Liver (tissue), 9 donors: Measurements from ENCODE around the gene MAB21L4. TPM values are rescaled to one million over a fixed set of nuclear protein-coding genes. Genes with fewer than 3 reads are reported as not detected.

Experiments used
- DNase-seq: peaks from one replicate; pipeline ENCODE4 v3.0.0-alpha.2; 2017; ENCODE audit warnings: low spot score
- H3K27ac ChIP-seq, 2 donors: one replicate each; pipeline ENCODE4 v1.7.0; 2013; ENCODE audit warnings: inconsistent platforms in 2 of 2, low read length in 2 of 2, control low read depth in 1 of 2, low read depth in 1 of 2, mild to moderate bottlenecking in 1 of 2
- H3K27me3 ChIP-seq, 4 donors: one replicate each; pipeline versions ENCODE4 v1.6.1 to v1.7.0; 2013; ENCODE audit warnings: low read length in 3 of 4, inconsistent platforms in 1 of 4, mild to moderate bottlenecking in 1 of 4, moderate library complexity in 1 of 4; ENCODE audit not compliant: control insufficient read depth in 4 of 4, insufficient read depth in 4 of 4
- H3K36me3 ChIP-seq, 4 donors: one replicate each; pipeline versions ENCODE4 v1.6.1 to v1.7.0; 2013; ENCODE audit warnings: low read length in 3 of 4, mild to moderate bottlenecking in 3 of 4, low read depth in 1 of 4, moderate library complexity in 1 of 4; ENCODE audit not compliant: control insufficient read depth in 4 of 4, insufficient read depth in 3 of 4
- H3K4me1 ChIP-seq, 4 donors: one replicate each; pipeline versions ENCODE4 v1.6.1 to v1.7.0; 2013; ENCODE audit warnings: low read length in 3 of 4, mild to moderate bottlenecking in 3 of 4, moderate library complexity in 1 of 4; ENCODE audit not compliant: control insufficient read depth in 4 of 4, insufficient read depth in 4 of 4
- H3K4me3 ChIP-seq, 3 donors: one replicate each; pipeline versions ENCODE4 v1.6.1 to v1.7.0; 2013; ENCODE audit warnings: low read length in 3 of 3, control low read depth in 1 of 3, low read depth in 1 of 3, mild to moderate bottlenecking in 1 of 3
- H3K9ac ChIP-seq, 2 donors: one replicate each; pipeline ENCODE4 v1.7.0; 2013; ENCODE audit warnings: low read length in 2 of 2, mild to moderate bottlenecking in 2 of 2, moderate library complexity in 2 of 2, control low read depth in 1 of 2, low read depth in 1 of 2
- H3K9me3 ChIP-seq, 4 donors: one replicate each; pipeline versions ENCODE4 v1.6.1 to v1.7.0; 2013; ENCODE audit warnings: low read length in 3 of 4; ENCODE audit not compliant: control insufficient read depth in 4 of 4
- FOXA2 ChIP-seq: IDR thresholded peaks from 2 replicates; pipeline ENCODE4 v1.6.1; 2016; ENCODE audit warnings: antibody characterized with exemption
- GABPA ChIP-seq, 2 donors: IDR thresholded peaks in 1 of 2; conservative IDR thresholded peaks in 1 of 2; 2 replicates each; pipeline ENCODE4 v1.6.1; 2016; ENCODE audit warnings: antibody characterized with exemption in 2 of 2, mild to moderate bottlenecking in 1 of 2, moderate library complexity in 1 of 2
- HNF4A ChIP-seq, 2 donors: conservative IDR thresholded peaks; 2 replicates each; pipeline ENCODE4 v1.6.1; 2016; ENCODE audit warnings: antibody characterized with exemption in 2 of 2, mild to moderate bottlenecking in 2 of 2
- HNF4G ChIP-seq: IDR thresholded peaks from 2 replicates; pipeline ENCODE4 v1.6.1; 2016; ENCODE audit warnings: antibody characterized with exemption
- JUND ChIP-seq, 2 donors: IDR thresholded peaks; 2 replicates each; pipeline ENCODE4 v1.6.1; 2016; ENCODE audit warnings: antibody characterized with exemption in 2 of 2
- NR2F2 ChIP-seq: IDR thresholded peaks from 2 replicates; pipeline ENCODE4 v1.6.1; 2016; ENCODE audit warnings: antibody characterized with exemption
- RXRA ChIP-seq, 2 donors: IDR thresholded peaks; 2 replicates each; pipeline ENCODE4 v1.6.1; 2017 to 2018; ENCODE audit warnings: antibody characterized with exemption in 2 of 2, mild to moderate bottlenecking in 1 of 2
- SP1 ChIP-seq: IDR thresholded peaks from 2 replicates; pipeline ENCODE4 v1.6.1; 2018; ENCODE audit warnings: antibody characterized with exemption, mild to moderate bottlenecking
- TAF1 ChIP-seq: conservative IDR thresholded peaks from 2 replicates; pipeline ENCODE4 v1.6.1; 2016; ENCODE audit warnings: antibody characterized with exemption, mild to moderate bottlenecking
- YY1 ChIP-seq: IDR thresholded peaks from 2 replicates; pipeline ENCODE4 v1.6.1; 2016; ENCODE audit warnings: antibody characterized with exemption, mild to moderate bottlenecking
- WGBS: extraction: QIAGEN DNeasy Blood & Tissue Kit; methylation state at CpG from one replicate; pipeline ENCODE4 v1.1.7; 2013; 5-methylcytosine and 5-hydroxymethylcytosine counted together
- polyA plus RNA-seq, 2 donors: library from polyadenylated mRNA; stranded (reverse) in 1 of 2; unstranded in 1 of 2; fragments of 200-250 nt in 1 of 2; fragments of >200 nt in 1 of 2; fragmentation: Nextera tagmentation in 1 of 2; extraction: Ambion mirVana in 1 of 2; gene quantifications; one replicate each; pipeline versions ENCODE4 v1.2.1 to v1.2.3, GENCODE V29; 2013 to 2015
- total RNA-seq, 2 donors: library from RNA; depleted of rRNA; stranded (reverse); fragments of >200 nt; gene quantifications; one replicate each; pipeline ENCODE4 v1.2.3, GENCODE V29; 2014
- TF ChIP-seq, protein P1 (sequence below): IDR thresholded peaks from 2 replicates; pipeline ENCODE4 v1.6.1; 2016; ENCODE audit warnings: antibody characterized with exemption
- TF ChIP-seq, protein P2 (sequence below): IDR thresholded peaks from 2 replicates; pipeline ENCODE4 v1.6.1; 2016; ENCODE audit warnings: antibody characterized with exemption
- TF ChIP-seq, protein P3 (sequence below): IDR thresholded peaks from 2 replicates; pipeline ENCODE4 v1.6.1; 2016; ENCODE audit warnings: antibody characterized with exemption, mild to moderate bottlenecking
- TF ChIP-seq, protein P4 (sequence below): IDR thresholded peaks from 2 replicates; pipeline ENCODE4 v1.6.1; 2016; ENCODE audit warnings: antibody characterized with exemption
- donor health status: healthy.
- donor health status: healthy.
- donor health status: healthy.
- donor health status: healthy.
- donor health status: healthy.

MAB21L4 gene
- total and polyA plus RNA-seq, 4 donors = 0.59 to 8.8 (median 1.1) TPM

DNA sequence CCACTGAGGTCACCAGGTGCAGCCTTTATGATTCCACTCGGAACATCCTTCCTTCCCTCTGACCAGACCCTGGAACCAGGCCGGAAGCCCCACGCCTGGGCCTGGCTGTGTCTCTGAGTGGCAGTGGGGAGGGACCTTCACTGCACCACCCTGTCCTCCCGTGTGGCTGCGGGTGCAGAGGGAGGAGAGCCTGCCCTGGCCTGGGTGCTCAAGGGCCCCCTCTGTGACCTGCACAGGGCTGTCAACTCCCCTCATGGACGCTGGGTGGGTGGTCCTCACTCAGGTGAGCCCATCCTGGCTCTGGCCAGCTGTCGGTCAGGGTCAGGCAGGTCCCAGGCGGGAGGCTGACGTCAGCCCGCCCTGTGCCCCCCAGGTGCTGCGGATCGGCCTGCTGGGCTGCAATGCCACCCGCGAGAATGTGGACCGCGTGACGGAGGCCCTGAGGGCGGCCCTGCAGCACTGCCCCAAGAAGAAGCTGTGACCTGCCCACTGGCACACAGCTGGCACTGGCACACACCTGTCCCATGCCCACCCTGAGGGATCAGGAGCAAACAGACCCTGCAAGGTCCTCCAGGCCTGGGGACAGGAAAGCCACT, 17.5 kb downstream of the MAB21L4 start:
- peaks cover 19 to 66% (median 52%) of the 10 kb centered on the region in 4 donors for H3K4me1 ChIP-seq
- TF ChIP-seq NR2F2 (no peak), JUND (IDR thresholded peaks at IDR 0.05) (no peak), RXRA (IDR thresholded peaks at IDR 0.05) (no peak), GABPA (IDR thresholded peaks at IDR 0.05 in 1 of 2, conservative IDR thresholded peaks at IDR 0.05 in 1 of 2) (no peak), SP1 (no peak), TAF1 (no peak), YY1 (no peak), HNF4G (no peak), HNF4A (conservative IDR thresholded peaks at IDR 0.05) (no peak), FOXA2 (no peak)
- TF ChIP-seq, protein P1, sequence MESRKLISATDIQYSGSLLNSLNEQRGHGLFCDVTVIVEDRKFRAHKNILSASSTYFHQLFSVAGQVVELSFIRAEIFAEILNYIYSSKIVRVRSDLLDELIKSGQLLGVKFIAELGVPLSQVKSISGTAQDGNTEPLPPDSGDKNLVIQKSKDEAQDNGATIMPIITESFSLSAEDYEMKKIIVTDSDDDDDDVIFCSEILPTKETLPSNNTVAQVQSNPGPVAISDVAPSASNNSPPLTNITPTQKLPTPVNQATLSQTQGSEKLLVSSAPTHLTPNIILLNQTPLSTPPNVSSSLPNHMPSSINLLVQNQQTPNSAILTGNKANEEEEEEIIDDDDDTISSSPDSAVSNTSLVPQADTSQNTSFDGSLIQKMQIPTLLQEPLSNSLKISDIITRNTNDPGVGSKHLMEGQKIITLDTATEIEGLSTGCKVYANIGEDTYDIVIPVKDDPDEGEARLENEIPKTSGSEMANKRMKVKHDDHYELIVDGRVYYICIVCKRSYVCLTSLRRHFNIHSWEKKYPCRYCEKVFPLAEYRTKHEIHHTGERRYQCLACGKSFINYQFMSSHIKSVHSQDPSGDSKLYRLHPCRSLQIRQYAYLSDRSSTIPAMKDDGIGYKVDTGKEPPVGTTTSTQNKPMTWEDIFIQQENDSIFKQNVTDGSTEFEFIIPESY = no peak
- TF ChIP-seq, protein P2, sequence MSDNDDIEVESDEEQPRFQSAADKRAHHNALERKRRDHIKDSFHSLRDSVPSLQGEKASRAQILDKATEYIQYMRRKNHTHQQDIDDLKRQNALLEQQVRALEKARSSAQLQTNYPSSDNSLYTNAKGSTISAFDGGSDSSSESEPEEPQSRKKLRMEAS = no peak
- TF ChIP-seq, protein P3, sequence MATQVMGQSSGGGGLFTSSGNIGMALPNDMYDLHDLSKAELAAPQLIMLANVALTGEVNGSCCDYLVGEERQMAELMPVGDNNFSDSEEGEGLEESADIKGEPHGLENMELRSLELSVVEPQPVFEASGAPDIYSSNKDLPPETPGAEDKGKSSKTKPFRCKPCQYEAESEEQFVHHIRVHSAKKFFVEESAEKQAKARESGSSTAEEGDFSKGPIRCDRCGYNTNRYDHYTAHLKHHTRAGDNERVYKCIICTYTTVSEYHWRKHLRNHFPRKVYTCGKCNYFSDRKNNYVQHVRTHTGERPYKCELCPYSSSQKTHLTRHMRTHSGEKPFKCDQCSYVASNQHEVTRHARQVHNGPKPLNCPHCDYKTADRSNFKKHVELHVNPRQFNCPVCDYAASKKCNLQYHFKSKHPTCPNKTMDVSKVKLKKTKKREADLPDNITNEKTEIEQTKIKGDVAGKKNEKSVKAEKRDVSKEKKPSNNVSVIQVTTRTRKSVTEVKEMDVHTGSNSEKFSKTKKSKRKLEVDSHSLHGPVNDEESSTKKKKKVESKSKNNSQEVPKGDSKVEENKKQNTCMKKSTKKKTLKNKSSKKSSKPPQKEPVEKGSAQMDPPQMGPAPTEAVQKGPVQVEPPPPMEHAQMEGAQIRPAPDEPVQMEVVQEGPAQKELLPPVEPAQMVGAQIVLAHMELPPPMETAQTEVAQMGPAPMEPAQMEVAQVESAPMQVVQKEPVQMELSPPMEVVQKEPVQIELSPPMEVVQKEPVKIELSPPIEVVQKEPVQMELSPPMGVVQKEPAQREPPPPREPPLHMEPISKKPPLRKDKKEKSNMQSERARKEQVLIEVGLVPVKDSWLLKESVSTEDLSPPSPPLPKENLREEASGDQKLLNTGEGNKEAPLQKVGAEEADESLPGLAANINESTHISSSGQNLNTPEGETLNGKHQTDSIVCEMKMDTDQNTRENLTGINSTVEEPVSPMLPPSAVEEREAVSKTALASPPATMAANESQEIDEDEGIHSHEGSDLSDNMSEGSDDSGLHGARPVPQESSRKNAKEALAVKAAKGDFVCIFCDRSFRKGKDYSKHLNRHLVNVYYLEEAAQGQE = no peak
- TF ChIP-seq, protein P4, sequence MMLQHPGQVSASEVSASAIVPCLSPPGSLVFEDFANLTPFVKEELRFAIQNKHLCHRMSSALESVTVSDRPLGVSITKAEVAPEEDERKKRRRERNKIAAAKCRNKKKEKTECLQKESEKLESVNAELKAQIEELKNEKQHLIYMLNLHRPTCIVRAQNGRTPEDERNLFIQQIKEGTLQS = no peak
- H3K9ac ChIP-seq = no peak overlapping the region
- H3K4me3 ChIP-seq = no peak overlapping the region
- 78% methylated on average over 18 of the region's 18 CpGs for WGBS
- no peaks in the 10 kb centered on the region for H3K27me3 ChIP-seq
- no peaks in the 10 kb centered on the region for H3K9me3 ChIP-seq
- peaks cover 0 to 19% (median 4%) of the 10 kb centered on the region in 4 donors for H3K36me3 ChIP-seq
- DNase-seq = no peak
- H3K27ac ChIP-seq = no peak overlapping the region

DNA sequence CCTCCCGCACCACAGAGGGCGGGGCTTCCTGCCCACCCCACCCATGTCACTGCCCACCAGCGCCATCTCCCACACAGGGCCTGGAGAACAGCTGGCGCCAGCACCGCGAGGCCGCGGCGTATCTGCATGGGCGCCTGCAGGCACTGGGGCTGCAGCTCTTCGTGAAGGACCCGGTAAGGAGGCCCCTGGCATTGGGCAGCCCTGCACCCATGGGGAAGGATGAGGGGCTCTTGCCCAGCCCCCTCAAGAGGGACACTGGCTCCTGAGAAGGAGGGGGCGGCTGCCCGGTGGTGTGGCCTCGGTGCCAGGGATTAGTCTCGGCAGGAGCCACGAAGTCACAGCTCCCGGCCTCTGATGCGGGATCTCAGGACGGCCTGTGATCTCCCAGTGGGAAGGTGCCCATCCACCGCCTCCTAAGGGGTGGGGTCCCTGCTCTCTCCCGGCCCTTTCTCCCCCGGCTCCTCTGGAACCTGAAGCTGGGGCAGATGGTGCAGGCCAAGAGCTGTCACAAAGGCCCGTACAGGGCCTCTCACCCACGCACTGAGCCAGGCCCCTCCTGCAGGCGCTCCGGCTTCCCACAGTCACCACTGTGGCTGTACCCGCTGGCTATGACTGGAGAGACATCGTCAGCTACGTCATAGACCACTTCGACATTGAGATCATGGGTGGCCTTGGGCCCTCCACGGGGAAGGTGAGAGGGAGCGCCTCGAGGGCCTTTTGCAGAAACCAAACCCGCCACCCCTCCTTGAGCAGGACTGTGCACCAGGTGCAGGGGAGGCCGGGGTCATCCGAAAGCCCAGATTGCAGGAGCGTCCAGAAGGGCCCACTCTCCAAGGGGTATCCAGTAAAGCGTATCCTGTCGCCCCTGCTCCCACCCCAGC, 18.3 kb downstream of the MAB21L4 start:
- H3K9ac ChIP-seq = no peak overlapping the region
- no peak overlapping the region for H3K4me3 ChIP-seq
- no peaks in the 10 kb centered on the region for H3K27me3 ChIP-seq
- H3K9me3 ChIP-seq = no peaks in the 10 kb centered on the region
- 81% methylated on average over 40 of the region's 40 CpGs for WGBS
- H3K27ac ChIP-seq = peak overlapping the region in 1 of 2 donors; percentile 47
- DNase-seq = no peak
- H3K4me1 ChIP-seq = peaks cover 20 to 73% (median 57%) of the 10 kb centered on the region in 4 donors
- TF ChIP-seq TAF1 (no peak), JUND (IDR thresholded peaks at IDR 0.05) (no peak), YY1 (no peak), FOXA2 (no peak), HNF4G (no peak)
- TF ChIP-seq, protein P3 = no peak
- TF ChIP-seq, protein P2 = no peak
- TF ChIP-seq, protein P4 = no peak
- H3K36me3 ChIP-seq = peaks cover 2 to 19% (median 4%) of the 10 kb centered on the region in 4 donors
